Trophoblast cell (in vitro differentiated cells and primary cell): ENCODE measurements around the gene ZNF618.

Experiments
- DNase-seq, 2 donors: peaks; one replicate each; pipeline ENCODE4 v3.0.0-alpha.2; 2016
- H2AFZ ChIP-seq: 2 replicates; pipeline ENCODE4 v1.6.1; 2013; ENCODE audit warnings: low read length, moderate library complexity, mild to moderate bottlenecking; ENCODE audit not compliant: insufficient read depth, poor library complexity
- H2AK5ac ChIP-seq: 2 replicates; pipeline ENCODE4 v1.6.1; 2013; ENCODE audit warnings: mild to moderate bottlenecking, low read length
- H2BK120ac ChIP-seq: 2 replicates; pipeline ENCODE4 v1.6.1; 2013; ENCODE audit warnings: low read length, mild to moderate bottlenecking, moderate library complexity; ENCODE audit not compliant: insufficient read depth, poor library complexity
- H2BK12ac ChIP-seq: 2 replicates; pipeline ENCODE4 v1.6.1; 2013; ENCODE audit warnings: mild to moderate bottlenecking, low read length, moderate library complexity
- H2BK5ac ChIP-seq: 2 replicates; pipeline ENCODE4 v1.6.1; 2013; ENCODE audit warnings: low read length, low read depth, moderate library complexity, mild to moderate bottlenecking; ENCODE audit not compliant: poor library complexity
- H3K14ac ChIP-seq: 2 replicates; pipeline ENCODE4 v1.6.1; 2013; ENCODE audit warnings: mild to moderate bottlenecking, low read length
- H3K18ac ChIP-seq: 2 replicates; pipeline ENCODE4 v1.6.1; 2013; ENCODE audit warnings: mild to moderate bottlenecking, low read length
- H3K23ac ChIP-seq: 2 replicates; pipeline ENCODE4 v1.6.1; 2013; ENCODE audit warnings: low read length
- H3K27ac ChIP-seq: 2 replicates; pipeline ENCODE4 v1.5.1; 2013; ENCODE audit warnings: low read depth, mild to moderate bottlenecking, inconsistent platforms, low read length, moderate library complexity
- H3K27me3 ChIP-seq: 2 replicates; pipeline ENCODE4 v1.6.1; 2013; ENCODE audit warnings: inconsistent platforms, mild to moderate bottlenecking, low read length, moderate library complexity; ENCODE audit not compliant: insufficient read depth
- H3K36me3 ChIP-seq, 2 experiments: 1 replicate in 1 of 2; 2 replicates in 1 of 2; pipeline ENCODE4 v1.6.1; 2013; ENCODE audit warnings: low read length in 2 of 2, mild to moderate bottlenecking in 2 of 2, moderate library complexity in 1 of 2; ENCODE audit not compliant: insufficient read depth in 2 of 2, control insufficient read depth in 1 of 2
- H3K4ac ChIP-seq: 2 replicates; pipeline ENCODE4 v1.6.1; 2013; ENCODE audit warnings: low read depth, mild to moderate bottlenecking, low read length, moderate library complexity
- H3K4me1 ChIP-seq, 2 experiments: 1 replicate in 1 of 2; 2 replicates in 1 of 2; pipeline ENCODE4 v1.6.1; 2013; ENCODE audit warnings: low read length in 2 of 2, mild to moderate bottlenecking in 2 of 2, moderate library complexity in 1 of 2; ENCODE audit not compliant: insufficient read depth in 2 of 2, control insufficient read depth in 1 of 2
- H3K4me2 ChIP-seq: 2 replicates; pipeline ENCODE4 v1.6.1; 2013; ENCODE audit warnings: inconsistent platforms, mild to moderate bottlenecking, low read length, moderate library complexity
- H3K4me3 ChIP-seq: 2 replicates; pipeline ENCODE4 v1.5.1; 2013; ENCODE audit warnings: mild to moderate bottlenecking, low read depth, low read length, inconsistent platforms
- H3K79me1 ChIP-seq: one replicate; pipeline ENCODE4 v1.6.1; 2013; ENCODE audit warnings: low read length
- H3K79me2 ChIP-seq: 2 replicates; pipeline ENCODE4 v1.6.1; 2013; ENCODE audit warnings: low read length, mild to moderate bottlenecking; ENCODE audit not compliant: control insufficient read depth, insufficient read depth, poor library complexity
- H3K9ac ChIP-seq: 2 replicates; pipeline ENCODE4 v1.6.1; 2013; ENCODE audit warnings: mild to moderate bottlenecking, low read length
- H3K9me3 ChIP-seq: 2 replicates; pipeline ENCODE4 v1.6.1; 2013; ENCODE audit warnings: low read depth, mild to moderate bottlenecking, control low read depth, inconsistent platforms, low read length; ENCODE audit not compliant: insufficient read depth
- H4K12ac ChIP-seq: 2 replicates; pipeline ENCODE4 v1.6.1; 2013; ENCODE audit warnings: low read depth, mild to moderate bottlenecking, low read length, moderate library complexity
- H4K8ac ChIP-seq: 2 replicates; pipeline ENCODE4 v1.6.1; 2013; ENCODE audit warnings: low read depth, mild to moderate bottlenecking, low read length, moderate library complexity
- H4K91ac ChIP-seq: one replicate; pipeline ENCODE4 v1.6.1; 2013; ENCODE audit warnings: low read depth, mild to moderate bottlenecking, low read length, moderate library complexity
- WGBS: extraction: QIAGEN DNeasy Blood & Tissue Kit; methylation state at CpG from one replicate; pipeline ENCODE4 v1.1.7; 2013; ENCODE audit warnings: missing lambda C conversion rate; ENCODE audit not compliant: insufficient read length, insufficient coverage; ENCODE audit errors: extremely low coverage; 5-methylcytosine and 5-hydroxymethylcytosine counted together

Gene ZNF618

DNA sequence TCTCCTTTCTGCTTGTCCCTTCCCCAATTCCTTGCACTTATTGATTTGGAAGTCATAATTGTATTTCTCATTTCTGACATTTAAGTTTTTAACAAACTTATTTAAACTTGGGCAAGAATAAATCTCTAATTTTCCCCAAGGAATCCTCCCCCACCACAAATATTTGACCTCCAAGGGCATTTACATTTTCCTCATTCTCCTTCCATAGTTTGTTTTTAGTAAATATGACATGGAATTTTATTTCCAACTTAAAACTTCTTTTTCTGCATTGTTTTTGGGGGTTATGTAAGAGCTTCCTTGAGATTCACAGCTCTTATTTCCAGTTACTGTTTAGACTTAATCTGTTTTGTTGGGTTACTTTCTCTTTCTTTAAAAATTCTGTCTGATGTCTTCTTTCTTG, 64.9 kb downstream of the ZNF618 start:
- Histone ChIP-seq H2BK12ac (no peak overlapping the region), H3K4ac (no peak overlapping the region), H4K91ac (no peak overlapping the region), H3K27ac (no peak overlapping the region), H3K27me3 (no peaks in the 10 kb centered on the region), H3K79me2 (no peaks in the 10 kb centered on the region), H3K14ac (no peak overlapping the region), H3K79me1 (no peaks in the 10 kb centered on the region), H2AK5ac (no peak overlapping the region), H3K18ac (no peak overlapping the region), H3K4me2 (no peak overlapping the region), H2BK5ac (no peak overlapping the region), H3K9me3 (no peaks in the 10 kb centered on the region), H4K8ac (no peak overlapping the region), H4K12ac (no peak overlapping the region), H2BK120ac (no peak overlapping the region), H2AFZ (no peak overlapping the region), H3K36me3 (no peaks in the 10 kb centered on the region), H3K23ac (no peak overlapping the region), H3K4me3 (no peak overlapping the region), H3K4me1 (no peaks in the 10 kb centered on the region), H3K9ac (no peak overlapping the region)
- DNase-seq, result no peak

DNA sequence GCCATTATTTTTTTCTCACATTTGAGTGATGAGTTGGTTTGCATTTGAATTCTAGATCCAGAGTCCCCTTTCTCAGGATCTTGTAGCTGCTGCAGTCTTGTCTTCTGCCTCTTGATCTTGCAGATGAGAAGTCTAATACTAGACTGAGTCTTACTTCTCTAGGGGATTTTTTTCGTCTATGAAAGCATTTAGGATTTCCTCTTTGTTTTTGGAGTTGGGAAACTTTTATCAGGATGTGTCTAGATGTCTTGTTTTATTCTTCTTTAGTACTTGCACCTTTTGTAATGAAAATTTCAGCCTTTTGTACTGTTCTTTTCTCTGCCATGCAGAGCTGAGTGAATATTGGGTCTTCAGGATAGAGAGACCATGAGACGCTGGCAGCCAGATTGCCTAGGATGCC, 65.4 kb downstream of the ZNF618 start:
- no peaks in the 10 kb centered on the region for H3K79me1 ChIP-seq
- H4K91ac ChIP-seq, result no peak overlapping the region
- H4K12ac ChIP-seq, result no peak overlapping the region
- no peak overlapping the region for H4K8ac ChIP-seq
- H3K4ac ChIP-seq, result no peak overlapping the region
- DNase-seq, result no peak
- no peak overlapping the region for H3K4me3 ChIP-seq
- H2BK120ac ChIP-seq, result no peak overlapping the region
- no peak overlapping the region for H2BK12ac ChIP-seq
- no peaks in the 10 kb centered on the region for H3K79me2 ChIP-seq
- no peak overlapping the region for H3K23ac ChIP-seq
- no peaks in the 10 kb centered on the region for H3K9me3 ChIP-seq
- H3K18ac ChIP-seq, result no peak overlapping the region
- no CpG with 5 or more reads among the region's 2 CpGs for WGBS
- H2AFZ ChIP-seq, result no peak overlapping the region
- no peaks in the 10 kb centered on the region for H3K36me3 ChIP-seq
- H3K14ac ChIP-seq, result no peak overlapping the region
- no peak overlapping the region for H3K27ac ChIP-seq
- no peak overlapping the region for H2BK5ac ChIP-seq
- H3K4me2 ChIP-seq, result no peak overlapping the region
- H2AK5ac ChIP-seq, result no peak overlapping the region
- no peaks in the 10 kb centered on the region for H3K4me1 ChIP-seq
- no peak overlapping the region for H3K9ac ChIP-seq
- H3K27me3 ChIP-seq, result no peaks in the 10 kb centered on the region

DNA sequence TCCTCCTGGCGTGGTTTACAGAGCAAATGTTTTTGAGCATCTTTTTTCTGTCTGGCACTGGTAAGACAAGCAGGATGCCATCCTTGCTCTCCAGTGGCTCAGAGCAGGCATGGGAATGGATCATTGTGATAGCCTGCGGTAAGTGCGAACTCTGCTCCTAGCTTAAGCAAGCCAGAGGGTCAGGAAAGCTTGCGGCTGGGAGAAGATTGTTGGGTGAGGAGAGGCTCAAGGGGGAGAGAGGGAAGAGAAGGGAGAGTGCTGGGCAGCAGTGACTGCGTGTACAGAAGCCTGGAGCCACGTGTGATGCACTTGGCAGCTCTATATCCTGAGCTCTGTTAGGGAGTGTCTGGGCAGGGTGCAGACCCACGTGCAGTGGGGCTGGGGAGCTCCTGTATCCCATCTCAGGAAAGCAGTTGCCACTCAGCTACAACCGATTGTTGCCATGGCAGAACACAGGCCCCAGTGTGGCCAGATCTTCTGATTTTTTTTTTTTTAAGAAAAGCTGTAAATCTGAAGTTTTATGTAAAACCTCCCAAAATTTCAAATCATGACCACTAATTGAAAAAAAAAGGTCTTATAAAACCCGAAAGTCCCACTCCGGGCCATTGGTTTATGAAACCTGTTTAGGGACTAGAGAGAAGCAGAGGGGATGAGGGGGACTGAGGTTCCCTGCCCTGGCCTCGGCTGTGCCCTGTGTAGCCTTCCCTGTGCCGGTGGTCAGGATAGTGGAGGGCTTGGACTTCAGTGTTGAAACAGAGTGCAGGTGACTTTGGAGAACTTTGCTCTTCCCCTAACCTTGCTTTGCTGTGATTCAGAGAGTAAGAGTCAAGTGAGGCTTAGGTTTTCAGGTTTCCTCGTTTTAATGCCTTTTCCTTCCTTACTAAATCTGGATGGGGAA, 67.3 kb downstream of the ZNF618 start:
- no peak overlapping the region for H3K4ac ChIP-seq
- no peak for DNase-seq
- no peak overlapping the region for H3K4me2 ChIP-seq
- no peak overlapping the region for H2BK5ac ChIP-seq
- no peak overlapping the region for H2AFZ ChIP-seq
- H3K9ac ChIP-seq, result no peak overlapping the region
- no peaks in the 10 kb centered on the region for H3K9me3 ChIP-seq
- H3K27ac ChIP-seq, result no peak overlapping the region
- no peak overlapping the region for H4K8ac ChIP-seq
- WGBS, result no CpG with 5 or more reads among the region's 13 CpGs
- no peak overlapping the region for H4K91ac ChIP-seq
- no peaks in the 10 kb centered on the region for H3K4me1 ChIP-seq
- no peaks in the 10 kb centered on the region for H3K79me1 ChIP-seq
- no peaks in the 10 kb centered on the region for H3K36me3 ChIP-seq
- H4K12ac ChIP-seq, result no peak overlapping the region
- H2BK12ac ChIP-seq, result no peak overlapping the region
- no peak overlapping the region for H3K14ac ChIP-seq
- no peak overlapping the region for H2BK120ac ChIP-seq
- H3K27me3 ChIP-seq, result no peaks in the 10 kb centered on the region
- H3K23ac ChIP-seq, result no peak overlapping the region
- no peak overlapping the region for H2AK5ac ChIP-seq
- no peak overlapping the region for H3K4me3 ChIP-seq
- no peak overlapping the region for H3K18ac ChIP-seq
- no peaks in the 10 kb centered on the region for H3K79me2 ChIP-seq

DNA sequence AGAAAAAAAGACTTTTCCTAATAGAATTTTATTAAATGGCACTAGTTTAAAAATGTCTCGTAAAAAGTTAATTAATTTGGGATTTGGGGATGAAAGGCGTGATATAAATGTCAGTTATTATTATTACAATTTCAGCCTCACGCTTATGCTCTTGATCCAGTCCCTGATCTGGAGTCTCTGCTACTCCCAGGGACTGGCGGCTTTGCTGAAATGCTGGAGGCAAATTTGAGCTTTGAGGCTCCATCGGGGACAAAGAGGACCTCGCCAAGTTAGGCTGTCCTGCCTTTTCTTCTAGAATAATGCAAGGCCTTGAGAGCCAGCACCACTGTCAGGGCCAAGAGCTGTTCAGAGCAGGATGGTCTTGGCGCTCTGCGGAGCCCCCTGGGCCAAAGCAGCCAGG, 69.7 kb downstream of the ZNF618 start:
- H3K27me3 ChIP-seq, result no peaks in the 10 kb centered on the region
- H3K23ac ChIP-seq, result no peak overlapping the region
- H3K79me1 ChIP-seq, result no peaks in the 10 kb centered on the region
- H3K27ac ChIP-seq, result no peak overlapping the region
- H2BK120ac ChIP-seq, result no peak overlapping the region
- H3K79me2 ChIP-seq, result no peaks in the 10 kb centered on the region
- no peak overlapping the region for H3K4me3 ChIP-seq
- H3K36me3 ChIP-seq, result no peaks in the 10 kb centered on the region
- no peak overlapping the region for H4K12ac ChIP-seq
- H3K14ac ChIP-seq, result no peak overlapping the region
- 100% methylated on average over 2 of the region's 8 CpGs for WGBS
- no peak overlapping the region for H2AK5ac ChIP-seq
- H3K4me1 ChIP-seq, result no peaks in the 10 kb centered on the region
- H2BK12ac ChIP-seq, result no peak overlapping the region
- H3K4ac ChIP-seq, result no peak overlapping the region
- H4K8ac ChIP-seq, result no peak overlapping the region
- H3K9me3 ChIP-seq, result no peaks in the 10 kb centered on the region
- no peak for DNase-seq
- H2BK5ac ChIP-seq, result no peak overlapping the region
- H3K18ac ChIP-seq, result no peak overlapping the region
- H3K4me2 ChIP-seq, result no peak overlapping the region
- H2AFZ ChIP-seq, result no peak overlapping the region
- H4K91ac ChIP-seq, result no peak overlapping the region
- H3K9ac ChIP-seq, result no peak overlapping the region
